Activated naive CD4-positive, alpha-beta T cell treated with Interleukin-2 at 50 U/mL for 16 hours (primary cell): ENCODE measurements around the gene GOT2.
"Not testable (repeated sequence)": the region's sequence is repeated elsewhere in the genome, so short reads cannot be mapped to it uniquely, and the experiment has no call there.

ENCODE experiments used
- DNase-seq: peaks from one replicate; pipeline ENCODE4 v3.0.0-alpha.2; 2020

Gene GOT2

DNA sequence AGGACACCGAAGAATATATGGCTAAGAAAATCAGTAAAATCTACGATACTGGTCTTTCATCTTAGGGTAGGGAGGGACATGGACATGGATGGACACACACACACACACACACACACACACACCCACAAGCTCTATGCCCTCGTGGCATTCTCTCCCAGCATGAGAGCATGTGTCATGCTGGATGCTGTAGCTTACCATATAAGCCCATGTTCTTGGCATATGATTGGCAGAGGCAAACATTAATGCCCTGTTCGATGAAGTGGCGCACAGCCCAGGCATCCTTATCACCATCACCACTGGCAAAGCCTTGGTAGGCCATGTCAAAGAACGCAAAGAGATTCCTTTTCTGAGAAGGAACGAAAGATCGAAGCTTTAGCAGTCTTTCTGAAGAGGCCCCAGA is 17.6 kb downstream of the GOT2 start:
- no peak for DNase-seq

- no peak for DNase-seq
These were observed 20.4 kb downstream of the GOT2 start for GRCh38 chr16:58713742-58714141.

- no peak for DNase-seq
These were observed 24.8 kb downstream of the GOT2 start for GRCh38 chr16:58709333-58709732.

DNA sequence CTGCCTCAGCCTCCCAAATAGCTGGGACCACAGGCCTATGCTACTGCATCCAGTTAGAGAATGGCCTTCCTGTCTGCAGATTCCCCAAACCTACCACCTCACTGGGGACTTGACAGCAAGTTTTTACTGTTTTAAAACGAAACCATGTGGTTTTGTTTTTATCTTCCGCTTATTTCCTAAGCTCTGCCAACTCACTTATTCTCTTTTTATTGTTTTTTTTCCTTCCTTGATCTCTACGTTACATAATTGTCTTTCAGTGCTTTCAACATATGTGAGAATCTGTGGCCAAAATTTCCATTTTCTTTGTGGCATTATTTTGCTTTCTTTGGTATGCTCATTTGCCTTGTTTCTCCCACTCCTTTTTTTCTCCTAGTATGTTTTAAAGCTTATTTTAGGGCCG is 35.0 kb downstream of the GOT2 start:
- DNase-seq = no peak

DNA sequence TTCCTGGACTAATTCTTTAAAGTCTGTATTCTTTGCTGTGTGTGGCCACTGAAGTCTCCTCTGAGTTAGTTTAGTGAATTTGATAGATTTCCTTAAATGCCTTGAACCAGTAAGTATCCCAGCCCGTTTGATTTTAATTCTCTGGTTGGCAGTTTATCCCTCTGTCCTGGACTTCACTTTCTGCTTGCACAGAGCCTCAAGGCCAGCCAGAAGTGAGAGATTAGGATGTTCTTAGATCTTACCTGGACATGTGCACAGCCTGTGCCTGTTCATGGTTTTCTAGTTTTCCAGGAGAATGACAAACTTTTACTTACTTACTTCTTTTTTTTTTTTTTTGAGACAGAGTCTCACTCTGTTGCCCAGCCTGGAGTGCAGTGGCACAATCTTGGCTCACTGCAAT is 38.7 kb downstream of the GOT2 start:
- DNase-seq = no peak

DNA sequence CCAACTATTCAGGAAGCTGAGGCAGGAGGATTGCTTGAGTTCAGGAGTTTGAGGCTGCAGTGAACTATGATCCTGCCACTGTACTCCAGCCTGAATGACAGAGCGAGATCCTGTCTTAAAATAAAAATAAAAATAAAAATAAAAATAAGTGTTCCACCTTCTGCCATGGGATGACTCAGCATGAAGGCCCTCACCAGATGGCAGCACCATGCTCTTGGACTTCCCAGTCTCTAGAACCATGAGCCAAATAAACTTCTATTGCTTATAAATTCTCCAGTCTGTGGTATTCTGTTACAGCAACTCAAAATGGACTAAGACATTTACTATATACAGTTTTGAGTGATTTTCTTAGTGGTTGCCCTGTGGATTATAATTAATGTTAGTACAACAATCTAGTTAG is 41.7 kb downstream of the GOT2 start:
- DNase-seq = no peak

- DNase-seq = not testable (repeated sequence)
These were observed 47.0 kb downstream of the GOT2 start for GRCh38 chr16:58686985-58687706.

GRCh38 chr16:58685084-58685449 is 49.0 kb downstream of the GOT2 start:
- no peak for DNase-seq

- DNase-seq = peak; percentile 75
These were observed 49.6 kb downstream of the GOT2 start, which contains the start of gene SLC38A7 for GRCh38 chr16:58684354-58685083. Gene SLC38A7, minus strand, starts transcription at chr16:58684770. Its CDS starts 4,644 bp downstream, at chr16:58680126.

DNA sequence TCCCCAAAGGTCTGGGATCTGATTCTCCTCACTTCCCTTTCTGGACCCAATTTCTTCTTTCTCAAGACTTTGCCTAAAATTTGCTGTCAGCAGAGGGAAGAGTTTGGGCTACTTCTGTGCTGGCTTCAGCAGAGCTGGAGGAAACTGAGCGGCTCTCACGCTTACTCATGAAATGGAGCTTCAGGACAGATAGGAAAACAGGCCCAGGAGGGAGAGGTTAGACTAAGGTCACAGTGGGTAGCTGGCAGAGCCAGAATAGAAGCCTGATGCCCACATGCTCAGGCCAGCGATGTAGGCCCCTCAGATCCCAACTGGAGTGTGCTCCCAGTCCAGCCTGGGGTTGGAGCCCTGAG is 50.1 kb downstream of the GOT2 start:
- no peak for DNase-seq

- no peak for DNase-seq
These were observed 54.4 kb downstream of the GOT2 start for GRCh38 chr16:58679763-58680162.

DNA sequence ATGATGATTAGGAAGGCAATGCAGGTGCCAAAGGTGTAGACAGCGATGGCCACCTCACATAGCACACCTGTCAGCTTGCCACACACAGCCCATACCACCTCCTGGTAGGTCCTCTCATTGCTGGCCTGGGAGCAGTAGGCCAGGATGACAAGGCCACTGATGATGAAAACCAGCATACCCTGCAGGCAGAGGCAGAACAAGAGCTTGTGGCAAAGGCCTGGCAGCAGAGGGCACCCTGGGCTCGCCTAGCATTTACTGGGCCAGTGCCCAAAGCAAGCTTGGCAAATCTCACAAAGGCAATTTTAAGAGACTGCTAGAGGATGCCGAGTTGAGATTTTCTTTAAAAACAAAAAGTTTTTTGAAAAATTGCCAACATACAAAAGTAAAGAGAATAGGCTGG is 55.4 kb downstream of the GOT2 start:
- DNase-seq = no peak

DNA sequence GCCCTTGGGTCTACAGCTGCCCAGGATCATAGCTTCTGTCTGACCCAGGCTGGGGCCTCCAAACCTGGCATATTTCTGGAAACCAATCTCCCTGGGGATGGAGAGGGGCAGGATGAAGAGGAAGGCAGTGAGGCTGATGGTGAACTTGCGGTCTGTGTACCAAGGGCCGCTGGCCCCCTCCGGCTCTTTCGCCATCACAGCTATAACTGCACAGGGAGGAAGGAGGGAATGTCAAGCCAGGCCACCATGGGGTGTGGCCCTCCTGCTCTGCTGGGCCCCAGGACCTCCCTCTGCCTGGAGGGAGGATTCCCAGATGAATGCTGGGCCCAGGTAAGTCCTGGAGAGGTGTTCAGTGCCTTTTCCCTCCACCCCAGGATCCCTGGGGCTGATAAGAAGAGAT is 55.8 kb downstream of the GOT2 start:
- DNase-seq = no peak

GRCh38 chr16:58670946-58671583 is 63.1 kb downstream of the GOT2 start:
- no peak for DNase-seq

DNA sequence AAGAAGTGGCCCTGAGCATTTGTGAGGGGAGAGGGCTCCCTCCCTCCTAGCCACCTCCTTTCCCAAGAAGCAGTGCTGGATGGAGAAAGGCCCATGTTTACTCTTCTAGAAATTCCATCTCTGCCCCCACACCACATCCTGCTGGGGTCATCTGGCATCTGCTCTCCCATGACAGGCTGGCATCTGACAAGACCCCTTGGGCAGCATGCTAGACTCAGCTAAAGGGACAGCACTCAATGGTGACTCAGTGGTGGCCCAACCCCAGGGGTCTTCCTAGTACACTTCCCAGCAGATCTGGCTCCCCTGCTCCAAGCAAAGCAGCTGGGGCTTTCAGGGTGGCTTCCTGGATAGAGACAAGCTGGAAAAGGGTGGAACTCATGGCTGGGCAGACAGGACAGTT is 63.9 kb downstream of the GOT2 start:
- no peak for DNase-seq

- no peak for DNase-seq
These were observed 68.9 kb downstream of the GOT2 start for GRCh38 chr16:58665200-58665599.

- no peak for DNase-seq
These were observed 72.8 kb downstream of the GOT2 start for GRCh38 chr16:58661199-58661830.

- DNase-seq = not testable (repeated sequence)
These were observed 74.2 kb downstream of the GOT2 start for GRCh38 chr16:58659911-58660310.

- DNase-seq = no peak
These were observed 75.3 kb downstream of the GOT2 start for GRCh38 chr16:58658796-58659211.
